ENCODE measurements around the gene VPS33A. TPM values are rescaled to one million over a fixed set of nuclear protein-coding genes. Genes with fewer than 3 reads are reported as not detected.

Gene VPS33A
- total and polyA plus RNA-seq, 2 experiments from 2014 or later, result 19.5 to 48.0 TPM

DNA sequence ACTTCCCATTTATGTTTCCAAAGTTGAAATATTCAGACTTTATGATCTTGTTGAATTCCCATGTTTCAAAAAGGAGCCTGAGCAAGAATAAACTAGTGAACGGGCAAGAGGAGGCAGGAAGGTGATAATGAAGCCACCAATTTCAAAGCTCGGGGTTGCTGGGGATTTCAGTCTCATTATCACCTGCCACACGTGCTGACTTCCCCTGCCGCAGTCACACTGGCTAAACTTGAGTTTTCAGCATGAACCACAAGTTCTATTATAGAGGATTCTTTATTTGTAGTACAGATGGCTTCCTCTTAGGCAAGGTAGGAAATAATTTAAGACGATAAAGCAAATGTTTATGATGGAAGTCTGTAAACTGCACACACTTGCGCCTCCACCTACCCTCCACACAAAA, 22.3 kb downstream of the VPS33A start:
- no peaks in the 10 kb centered on the region for H3K4me1 Mint-ChIP-seq
- Histone ChIP-seq H2AFZ (no peak overlapping the region), H3K36me3 (ENCODE audit: insufficient read depth) (peaks cover 3% of the 10 kb centered on the region), H3K4me2 (no peak overlapping the region), H3K79me2 (replicated peaks; ENCODE audit: insufficient read depth) (no peaks in the 10 kb centered on the region; the same call in 1 of the 2 replicates), H3K27ac (ENCODE audit: low read depth) (no peak overlapping the region), H3K27me3 (ENCODE audit: insufficient read depth) (no peaks in the 10 kb centered on the region), H3K4me3 (no peak overlapping the region), H4K20me1 (replicated peaks; ENCODE audit: insufficient read depth) (no peaks in the 10 kb centered on the region; the same call in 1 of the 2 replicates), H3F3A (replicated peaks; ENCODE audit: low read depth) (no peaks in the 10 kb centered on the region), H3K9me2 (ENCODE audit: insufficient read depth) (no peaks in the 10 kb centered on the region), H3K4me1 (ENCODE audit: insufficient read depth) (no peaks in the 10 kb centered on the region)
- TF ChIP-seq STAT1 (IDR thresholded peaks at IDR 0.05; ENCODE audit: unreplicated experiment), result no peak
- no peak for TF ChIP-seq REST (IDR thresholded peaks at IDR 0.05; ENCODE audit: unreplicated experiment)
- TF ChIP-seq CTCF (conservative IDR thresholded peaks at IDR 0.05; ENCODE audit: low read depth in 2 of 2), result no peak
- TF ChIP-seq EZH2 (IDR thresholded peaks at IDR 0.05; ENCODE audit: low read depth, unreplicated experiment), result no peak
- H3K27ac Mint-ChIP-seq, result no peak overlapping the region
- no peaks in the 10 kb centered on the region; the same call in 2 of the 3 replicates for H3K9me3 Mint-ChIP-seq
- ATAC-seq (no peak), DNase-seq (ENCODE audit: low spot score) (no peak)
- peaks cover 3% of the 10 kb centered on the region for H3K27me3 Mint-ChIP-seq (ENCODE audit: insufficient read depth, low read depth, poor library complexity)
- H3K4me3 Mint-ChIP-seq, result no peak overlapping the region
- peaks cover 23% of the 10 kb centered on the region for H3K36me3 Mint-ChIP-seq (ENCODE audit: low read depth)

DNA sequence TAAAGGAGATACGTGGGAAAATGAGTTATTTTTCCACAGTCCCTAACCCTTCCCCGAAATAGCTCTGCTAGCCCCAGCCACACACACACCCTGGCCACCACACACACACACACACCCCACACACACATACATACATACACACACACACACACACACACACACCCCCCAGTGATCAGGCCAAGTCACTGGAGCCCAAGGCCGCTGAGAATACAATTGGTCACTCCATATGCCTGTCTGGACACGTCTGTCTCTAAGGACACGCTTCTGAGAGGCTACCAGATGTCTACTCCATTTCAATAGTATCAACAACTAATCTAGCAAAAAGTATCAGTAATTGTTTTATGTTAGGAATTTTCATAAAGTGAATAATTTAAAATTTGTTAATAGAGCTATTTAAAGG, 27.4 kb downstream of the VPS33A start:
- Mint-ChIP-seq H3K4me1 (no peaks in the 10 kb centered on the region), H3K27me3 (ENCODE audit: insufficient read depth, low read depth, poor library complexity) (peaks cover 2% of the 10 kb centered on the region), H3K27ac (no peak overlapping the region), H3K36me3 (ENCODE audit: low read depth) (peaks cover 44% of the 10 kb centered on the region), H3K9me3 (no peaks in the 10 kb centered on the region; the same call in 2 of the 3 replicates), H3K4me3 (no peak overlapping the region)
- ATAC-seq (no peak), DNase-seq (ENCODE audit: low spot score) (no peak)
- Histone ChIP-seq H3K27me3 (ENCODE audit: insufficient read depth) (no peaks in the 10 kb centered on the region), H3K4me2 (no peak overlapping the region), H3K79me2 (replicated peaks; ENCODE audit: insufficient read depth) (no peaks in the 10 kb centered on the region; the same call in 1 of the 2 replicates), H3F3A (replicated peaks; ENCODE audit: low read depth) (no peaks in the 10 kb centered on the region), H4K20me1 (replicated peaks; ENCODE audit: insufficient read depth) (no peaks in the 10 kb centered on the region), H3K36me3 (ENCODE audit: insufficient read depth) (peaks cover 4% of the 10 kb centered on the region), H3K4me1 (ENCODE audit: insufficient read depth) (no peaks in the 10 kb centered on the region), H3K9me2 (ENCODE audit: insufficient read depth) (no peaks in the 10 kb centered on the region), H3K4me3 (no peak overlapping the region), H3K27ac (ENCODE audit: low read depth) (no peak overlapping the region), H2AFZ (no peak overlapping the region)
- TF ChIP-seq NANOG (IDR thresholded peaks at IDR 0.05; ENCODE audit: borderline replicate concordance) (no peak), JUNB (IDR thresholded peaks at IDR 0.05; ENCODE audit: unreplicated experiment) (no peak), EZH2 (IDR thresholded peaks at IDR 0.05; ENCODE audit: low read depth, unreplicated experiment) (no peak), POLR2AphosphoS5 (IDR thresholded peaks at IDR 0.05; ENCODE audit: low read depth) (no peak), ZNF331 (CRISPR knock-in tag; IDR thresholded peaks at IDR 0.05; ENCODE audit: low read depth) (no peak), CTCF (conservative IDR thresholded peaks at IDR 0.05; ENCODE audit: low read depth in 2 of 2) (no peak), CREB1 (CRISPR knock-in tag; IDR thresholded peaks at IDR 0.05; ENCODE audit: low read depth) (no peak)

Measured in GM23338 (cell line).